ENCODE results near the gene KAT8. TPM values are rescaled to one million over a fixed set of nuclear protein-coding genes. Genes with fewer than 3 reads are reported as not detected.
A peak's percentile ranks its signal among the peaks of the same experiment; 100 is the strongest.
"Not testable (repeated sequence)": the region's sequence is repeated elsewhere in the genome, so short reads cannot be mapped to it uniquely, and the experiment has no call there.

KAT8 gene
- total RNA-seq, 2 donors from 2014 or later = 58.0 to 64.3 TPM

DNA sequence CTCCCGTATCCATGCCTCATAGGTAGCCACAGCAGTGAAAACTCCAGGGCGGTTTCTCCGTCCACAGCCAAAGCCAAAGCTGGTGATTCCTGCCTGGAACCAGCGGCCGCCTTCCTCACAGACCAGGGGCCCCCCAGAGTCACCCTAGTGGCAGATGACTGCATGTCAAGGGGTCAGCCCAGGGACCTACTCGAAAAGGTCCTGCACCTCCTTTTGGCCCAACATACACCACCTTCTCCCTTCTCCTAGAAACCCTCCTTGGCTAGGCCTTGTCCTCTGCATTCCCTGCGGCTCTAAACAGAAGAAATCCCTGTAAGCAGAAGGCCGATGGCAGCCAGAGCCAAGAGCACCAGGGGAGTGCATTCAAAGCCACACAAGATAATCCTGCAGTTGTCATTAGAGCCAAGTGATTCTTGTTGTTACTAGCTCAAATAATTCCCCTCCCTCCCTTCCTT, 26.3 kb downstream of the KAT8 start:
- peaks cover 0 to 7% of the 10 kb centered on the region in 2 donors for H3K27me3 ChIP-seq
- DNase-seq (ENCODE audit: low spot score) = no peak
- TF ChIP-seq, protein P1, sequence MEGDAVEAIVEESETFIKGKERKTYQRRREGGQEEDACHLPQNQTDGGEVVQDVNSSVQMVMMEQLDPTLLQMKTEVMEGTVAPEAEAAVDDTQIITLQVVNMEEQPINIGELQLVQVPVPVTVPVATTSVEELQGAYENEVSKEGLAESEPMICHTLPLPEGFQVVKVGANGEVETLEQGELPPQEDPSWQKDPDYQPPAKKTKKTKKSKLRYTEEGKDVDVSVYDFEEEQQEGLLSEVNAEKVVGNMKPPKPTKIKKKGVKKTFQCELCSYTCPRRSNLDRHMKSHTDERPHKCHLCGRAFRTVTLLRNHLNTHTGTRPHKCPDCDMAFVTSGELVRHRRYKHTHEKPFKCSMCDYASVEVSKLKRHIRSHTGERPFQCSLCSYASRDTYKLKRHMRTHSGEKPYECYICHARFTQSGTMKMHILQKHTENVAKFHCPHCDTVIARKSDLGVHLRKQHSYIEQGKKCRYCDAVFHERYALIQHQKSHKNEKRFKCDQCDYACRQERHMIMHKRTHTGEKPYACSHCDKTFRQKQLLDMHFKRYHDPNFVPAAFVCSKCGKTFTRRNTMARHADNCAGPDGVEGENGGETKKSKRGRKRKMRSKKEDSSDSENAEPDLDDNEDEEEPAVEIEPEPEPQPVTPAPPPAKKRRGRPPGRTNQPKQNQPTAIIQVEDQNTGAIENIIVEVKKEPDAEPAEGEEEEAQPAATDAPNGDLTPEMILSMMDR (IDR thresholded peaks at IDR 0.05) = no peak

DNA sequence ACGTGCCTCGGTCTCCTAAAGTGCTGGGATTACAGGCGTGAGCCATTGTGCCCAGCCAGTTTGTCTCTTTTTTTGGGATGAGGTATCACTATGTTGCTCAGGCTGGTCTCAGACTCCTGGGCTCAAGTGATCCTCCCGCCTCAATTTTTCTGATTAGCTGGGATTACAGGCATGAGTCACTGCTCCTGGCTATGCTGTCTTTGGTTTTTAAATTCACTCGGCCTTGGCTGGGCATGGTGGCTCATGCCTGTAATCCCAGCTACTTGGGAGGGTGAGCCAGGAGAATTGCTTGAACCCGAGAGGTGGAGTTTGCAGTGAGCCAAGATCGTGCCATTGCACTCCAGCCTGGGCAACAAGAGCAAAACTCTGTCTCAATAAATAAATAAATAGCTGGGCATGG, 27.0 kb downstream of the KAT8 start:
- not testable (repeated sequence) for H3K4me3 ChIP-seq; DNase-seq (ENCODE audit: low spot score); H3K9me3 ChIP-seq; H3K27ac ChIP-seq; H3K36me3 ChIP-seq; H3K27me3 ChIP-seq
- peaks cover 0 to 26% of the 10 kb centered on the region in 2 donors for H3K4me1 ChIP-seq

More for the DNA sequence above, 26.3 kb downstream of the KAT8 start:
- no peaks in the 10 kb centered on the region for H3K36me3 ChIP-seq
- no peak overlapping the region for H3K4me3 ChIP-seq
- no peaks in the 10 kb centered on the region for H3K9me3 ChIP-seq
- no peak overlapping the region for H3K27ac ChIP-seq
- peaks cover 0 to 31% of the 10 kb centered on the region in 2 donors for H3K4me1 ChIP-seq

GRCh38 chr16:31145398-31145990, 28.0 kb downstream of the KAT8 start:
- H3K9me3 ChIP-seq = no peaks in the 10 kb centered on the region

GRCh38 chr16:31147574-31147973, 30.1 kb downstream of the KAT8 start:
- H3K27me3 ChIP-seq = peaks cover 0 to 7% of the 10 kb centered on the region in 2 donors
- TF ChIP-seq, protein P1 (IDR thresholded peaks at IDR 0.05) = no peak
- no peak overlapping the region for H3K27ac ChIP-seq
- no peaks in the 10 kb centered on the region for H3K36me3 ChIP-seq
- no peak for DNase-seq (ENCODE audit: low spot score)
- H3K4me3 ChIP-seq = no peak overlapping the region
- peaks cover 0 to 11% of the 10 kb centered on the region in 2 donors for H3K4me1 ChIP-seq
- H3K9me3 ChIP-seq = no peaks in the 10 kb centered on the region

More at GRCh38 chr16:31145398-31145990, 28.0 kb downstream of the KAT8 start:
- no peaks in the 10 kb centered on the region for H3K36me3 ChIP-seq
- TF ChIP-seq, protein P1 (IDR thresholded peaks at IDR 0.05) = no peak
- H3K4me1 ChIP-seq = peaks cover 0 to 26% of the 10 kb centered on the region in 2 donors
- no peak overlapping the region for H3K4me3 ChIP-seq
- no peak overlapping the region for H3K27ac ChIP-seq
- peaks cover 0 to 7% of the 10 kb centered on the region in 2 donors for H3K27me3 ChIP-seq
- DNase-seq (ENCODE audit: low spot score) = no peak

DNA sequence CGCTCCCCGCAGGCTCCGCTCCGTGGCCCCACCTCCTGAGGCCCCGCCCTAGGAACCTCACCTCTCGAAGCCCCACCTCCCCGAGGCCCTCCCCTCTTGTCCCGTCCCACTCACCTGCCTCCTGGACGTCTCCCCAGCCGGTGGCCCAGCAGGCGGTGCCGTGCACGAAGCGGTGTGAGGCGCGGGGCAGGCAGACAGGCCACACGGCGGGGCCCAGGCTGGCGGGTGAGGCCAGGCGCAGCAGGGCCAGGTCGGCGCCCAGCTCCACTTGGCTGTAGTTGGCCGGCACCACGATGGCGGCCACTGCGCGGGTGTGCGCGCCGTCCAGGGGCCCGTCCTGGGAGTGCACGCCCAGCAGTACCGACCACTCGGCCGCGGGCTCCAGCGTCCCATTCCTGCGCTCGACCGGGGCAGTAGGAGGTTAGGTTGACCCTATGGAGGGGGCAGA, 30.8 kb downstream of the KAT8 start:
- peak overlapping the region in 1 of 2 donors; percentile 13 for H3K4me3 ChIP-seq
- H3K9me3 ChIP-seq = no peaks in the 10 kb centered on the region
- no peaks in the 10 kb centered on the region for H3K36me3 ChIP-seq
- peaks cover 0 to 7% of the 10 kb centered on the region in 2 donors for H3K27me3 ChIP-seq
- peaks cover 0 to 7% of the 10 kb centered on the region in 2 donors for H3K4me1 ChIP-seq
- H3K27ac ChIP-seq = no peak overlapping the region
- TF ChIP-seq, protein P1 (IDR thresholded peaks at IDR 0.05) = no peak
- DNase-seq (ENCODE audit: low spot score) = no peak

- DNase-seq (ENCODE audit: low spot score) = no peak
- TF ChIP-seq, protein P1 (IDR thresholded peaks at IDR 0.05) = no peak
- H3K27me3 ChIP-seq = peaks cover 0 to 7% of the 10 kb centered on the region in 2 donors
- peaks cover 0 to 7% of the 10 kb centered on the region in 2 donors for H3K4me1 ChIP-seq
- no peak overlapping the region for H3K27ac ChIP-seq
- no peak overlapping the region for H3K4me3 ChIP-seq
- no peaks in the 10 kb centered on the region for H3K36me3 ChIP-seq
- H3K9me3 ChIP-seq = no peaks in the 10 kb centered on the region
Measured at GRCh38 chr16:31148896-31149295, 31.4 kb downstream of the KAT8 start.
